K562 (cell line): ENCODE results near the gene TAF11L9. TPM values are rescaled to one million over a fixed set of nuclear protein-coding genes. Genes with fewer than 3 reads are reported as not detected.
"Not testable (repeated sequence)": the region's sequence is repeated elsewhere in the genome, so short reads cannot be mapped to it uniquely, and the experiment has no call there.

ENCODE experiments used
- ATAC-seq: fragments of 200-7000 bp; cut with Tn5 transposase; 3 replicates; pipeline ENCODE4 v1.9.1; 2020; ENCODE audit warnings: moderate library complexity
- BruUV-seq: library from RNA; stranded (reverse); fragments of 400-500 nt; replicated peaks from 2 replicates; lab custom pipeline; 2021; lab: Mats Ljungman, UMichigan
- CTCF ChIA-PET: fragments of 300-600 bp; formaldehyde crosslinking; extraction: SDS; loops from one replicate; lab custom pipeline; 2021; ENCODE audit warnings: low intra/inter-chr PET ratio; lab: Yijun Ruan, JAX
- POLR2A ChIA-PET: fragments of 300-600, 350-650 bp; sonication (Branson Sonifier 250); formaldehyde crosslinking; extraction: SDS; loops from one replicate; lab custom pipeline; 2021; ENCODE audit warnings: antibody characterized with exemption, inconsistent platforms; lab: Yijun Ruan, JAX
- DNase-seq, 4 experiments: peaks; one replicate each; pipeline versions ENCODE4 v3.0.0 to v3.0.0-alpha.2; 2011 to 2018; ENCODE audit warnings: low spot score in 3 of 4, mixed read lengths in 3 of 4; ENCODE audit errors: extremely low read depth in 1 of 4
- FAIRE-seq: peaks from 2 replicates; lab custom pipeline; 2011; peaks lifted over from hg19 to GRCh38; lab: Jason Lieb, UNC
- H2AFZ ChIP-seq: 2 replicates; pipeline ENCODE4 v1.6.0; 2011; ENCODE audit warnings: low read depth, low read length, control low read depth, inconsistent platforms
- H3K27ac ChIP-seq: fragments of 200-600 bp; 3 replicates; pipeline ENCODE4 v1.8.0; 2011; ENCODE audit warnings: low read depth, mild to moderate bottlenecking, control low read depth, inconsistent platforms, low read length, moderate library complexity, mixed read lengths; ENCODE audit errors: extremely low read depth
- H3K27me3 ChIP-seq, 2 experiments: fragments of 300-600 bp in 1 of 2; 2 replicates in 1 of 2; 3 replicates in 1 of 2; pipeline versions ENCODE4 v1.6.0 to v1.8.0; 2011; ENCODE audit warnings: inconsistent platforms in 2 of 2, low read length in 2 of 2, mild to moderate bottlenecking in 1 of 2, mixed read lengths in 1 of 2, moderate library complexity in 1 of 2; ENCODE audit not compliant: control insufficient read depth in 2 of 2, insufficient read depth in 2 of 2
- H3K36me3 ChIP-seq: fragments of 300-600 bp; 3 replicates; pipeline ENCODE4 v1.8.0; 2011; ENCODE audit warnings: mild to moderate bottlenecking, low read length, inconsistent platforms; ENCODE audit not compliant: control insufficient read depth, insufficient read depth
- H3K4me1 ChIP-seq, 2 experiments: fragments of 200-600 bp in 1 of 2; replicated peaks in 1 of 2; 2 replicates in 1 of 2; 3 replicates in 1 of 2; pipeline versions ENCODE4 v1.5.1 to v1.8.0; 2011; ENCODE audit warnings: inconsistent platforms in 2 of 2, low read length in 2 of 2, mild to moderate bottlenecking in 1 of 2, mixed read lengths in 1 of 2, moderate library complexity in 1 of 2; ENCODE audit not compliant: control insufficient read depth in 2 of 2, insufficient read depth in 2 of 2
- H3K4me2 ChIP-seq: 2 replicates; pipeline ENCODE4 v1.6.1; 2011; ENCODE audit warnings: low read length, control low read depth, inconsistent platforms, mixed read lengths; ENCODE audit not compliant: insufficient read depth
- H3K4me3 ChIP-seq: fragments of 200-600 bp; sonication (generic), shearing (Covaris generic); 2 replicates; pipeline ENCODE4 v1.5.1; 2016; ENCODE audit warnings: control low read depth, inconsistent platforms
- H3K79me2 ChIP-seq: fragments of 200-600 bp; 3 replicates; pipeline ENCODE4 v1.8.0; 2011; ENCODE audit warnings: low read length, inconsistent platforms; ENCODE audit not compliant: control insufficient read depth, insufficient read depth
- H3K9ac ChIP-seq, 2 experiments: 2 replicates each; pipeline versions ENCODE4 v1.6.0 to v1.6.1; 2011; ENCODE audit warnings: low read depth in 2 of 2, low read length in 2 of 2, control low read depth in 1 of 2, inconsistent platforms in 1 of 2, mild to moderate bottlenecking in 1 of 2, mixed read lengths in 1 of 2; ENCODE audit not compliant: insufficient read depth in 1 of 2
- H3K9me1 ChIP-seq: one replicate; pipeline ENCODE4 v1.6.0; 2011; ENCODE audit warnings: inconsistent platforms, mild to moderate bottlenecking, low read length, moderate library complexity; ENCODE audit not compliant: control insufficient read depth, insufficient read depth
- H3K9me3 ChIP-seq: replicated peaks from 2 replicates; pipeline ENCODE4 v1.5.1; 2011; ENCODE audit warnings: low read depth, low read length, inconsistent platforms; ENCODE audit not compliant: control insufficient read depth, insufficient read depth
- H4K20me1 ChIP-seq: replicated peaks from 2 replicates; pipeline ENCODE4 v1.6.1; 2011; ENCODE audit warnings: low read length, inconsistent platforms, mixed read lengths; ENCODE audit not compliant: control insufficient read depth, insufficient read depth
- CREBBP ChIP-seq: IDR thresholded peaks from one replicate; pipeline ENCODE4 v1.6.1; 2012; ENCODE audit warnings: low read depth, mild to moderate bottlenecking, control low read depth, inconsistent platforms, low read length
- HNRNPLL ChIP-seq: fragments of 200-400 bp; formaldehyde crosslinking; IDR thresholded peaks from 2 replicates; pipeline ENCODE4 v1.6.1; 2017; ENCODE audit warnings: low read length, low read depth, mild to moderate bottlenecking; ENCODE audit not compliant: poor library complexity, severe bottlenecking
- NFATC3 ChIP-seq: fragments of 450-650 bp; IDR thresholded peaks from 2 replicates; pipeline ENCODE4 v1.6.1; 2017; ENCODE audit warnings: mild to moderate bottlenecking
- NR0B1 ChIP-seq: fragments of 450-650 bp; IDR thresholded peaks from one replicate; pipeline ENCODE4 v1.6.1; 2018; ENCODE audit warnings: mild to moderate bottlenecking, moderate library complexity; ENCODE audit not compliant: partially characterized antibody
- SIX5 ChIP-seq, 2 experiments: IDR thresholded peaks; 2 replicates each; pipeline ENCODE4 v1.6.1; 2011; ENCODE audit warnings: low read length in 2 of 2, borderline replicate concordance in 1 of 2, low read depth in 1 of 2, mild to moderate bottlenecking in 1 of 2, moderate library complexity in 1 of 2; ENCODE audit not compliant: insufficient read depth in 1 of 2
- ZNF143 ChIP-seq: sonication (generic); formaldehyde crosslinking; IDR thresholded peaks from 2 replicates; pipeline ENCODE4 v1.9.0; 2022; ENCODE audit warnings: mild to moderate bottlenecking, missing genetic modification reagents
- ZNF655 ChIP-seq: fragments of 250-450 bp; sonication (Bioruptor Pico); IDR thresholded peaks from 2 replicates; pipeline ENCODE4 v1.5.0; 2021
- ZNF76 ChIP-seq: fragments of 250-450 bp; sonication (Bioruptor Pico); IDR thresholded peaks from 2 replicates; pipeline ENCODE4 v1.4.0; 2020; ENCODE audit warnings: mild to moderate bottlenecking, moderate library complexity, borderline replicate concordance
- WGBS: fragments of 100-300 bp; shearing (Covaris generic); methylation state at CpG from one replicate; pipeline ENCODE4 v1.1.6; 2016; ENCODE audit warnings: low coverage, mixed read lengths; ENCODE audit not compliant: insufficient coverage; ENCODE audit errors: missing lambda C conversion rate; 5-methylcytosine and 5-hydroxymethylcytosine counted together
- in situ Hi-C: fragments of 300-500 bp; cut with MboI; formaldehyde crosslinking; loops from 4 replicates; pipeline ENCODE4 v1.15.0; 2018; ENCODE audit warnings: inconsistent platforms, mixed read lengths
- intact Hi-C: fragments of 100-400 bp; cut with micrococcal nuclease; formaldehyde crosslinking; loops from 2 replicates; pipeline ENCODE4 v1.14.2; 2022
- polyA plus RNA-seq, 8 experiments: library from polyadenylated mRNA; depleted of rRNA in 4 of 8; stranded (reverse) in 5 of 8; unstranded in 3 of 8; fragments of >200 nt; fragmentation: Nextera tagmentation in 2 of 8; fragmentation: Illumina TruSeq in 1 of 8; extraction: Ambion mirVana in 2 of 8; extraction: Trizol in 1 of 8; gene quantifications; 2 replicates each; pipeline versions ENCODE4 v1.2.1 to v1.2.3, GENCODE V29; 2011 to 2014; ENCODE audit warnings: inconsistent platforms in 1 of 8, missing spikeins in 1 of 8
- total RNA-seq, 7 experiments: library from RNA; depleted of rRNA in 6 of 7; stranded (reverse); fragments of >200 nt in 6 of 7; fragmentation: Illumina TruSeq in 2 of 7; extraction: Trizol in 2 of 7; gene quantifications; 2 replicates each; pipeline versions ENCODE4 v1.2.1 to v1.2.3, GENCODE V29; 2011 to 2021; ENCODE audit warnings: low replicate concordance in 1 of 7
- TF ChIP-seq, protein P1 (sequence below): fragments of 450-650 bp; IDR thresholded peaks from 2 replicates; pipeline ENCODE4 v1.6.1; 2016; ENCODE audit warnings: low read depth, mild to moderate bottlenecking, moderate library complexity
- TF ChIP-seq, protein P2 (sequence below): fragments of 250-450 bp; sonication (Bioruptor Pico); IDR thresholded peaks from 2 replicates; pipeline ENCODE4 v1.4.0; 2020; ENCODE audit warnings: mild to moderate bottlenecking, moderate library complexity
- TF ChIP-seq, protein P3 (sequence below): sonication (generic); formaldehyde crosslinking; IDR thresholded peaks from 2 replicates; pipeline ENCODE4 v1.9.0; 2022; ENCODE audit warnings: mild to moderate bottlenecking, missing genetic modification reagents

TAF11L9 gene
- total and polyA plus RNA-seq, 9 of the 15 experiments (the other 6 are each of a cell fraction or from before 2014, with no cell fraction given), result 0.20 to 0.68 (median 0.29) TPM; not detected in 4

DNA sequence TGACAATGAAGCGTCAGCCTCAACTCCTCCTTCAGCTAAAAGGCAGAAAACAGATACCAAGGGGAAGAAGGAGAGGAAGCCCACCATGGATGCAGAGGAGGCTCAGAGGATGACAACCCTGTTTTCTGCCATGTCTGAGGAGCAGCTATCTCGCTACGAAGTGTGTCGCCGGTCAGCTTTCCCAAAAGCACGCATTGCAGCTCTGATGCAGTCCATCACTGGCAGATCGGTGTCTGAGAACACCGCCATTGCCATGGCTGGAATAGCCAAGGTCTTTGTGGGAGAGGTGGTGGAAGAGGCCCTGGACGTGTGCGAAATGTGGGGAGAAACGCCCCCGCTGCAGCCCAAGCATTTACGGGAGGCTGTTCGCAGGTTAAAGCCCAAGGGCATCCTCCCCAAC is 10.8 kb upstream of the TAF11L9 start (continued):
- no peak for TF ChIP-seq ZNF76 (CRISPR knock-in tag)
- TF ChIP-seq NFATC3, result no peak
- TF ChIP-seq, protein P1, sequence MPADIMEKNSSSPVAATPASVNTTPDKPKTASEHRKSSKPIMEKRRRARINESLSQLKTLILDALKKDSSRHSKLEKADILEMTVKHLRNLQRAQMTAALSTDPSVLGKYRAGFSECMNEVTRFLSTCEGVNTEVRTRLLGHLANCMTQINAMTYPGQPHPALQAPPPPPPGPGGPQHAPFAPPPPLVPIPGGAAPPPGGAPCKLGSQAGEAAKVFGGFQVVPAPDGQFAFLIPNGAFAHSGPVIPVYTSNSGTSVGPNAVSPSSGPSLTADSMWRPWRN, result no peak
- TF ChIP-seq ZNF143 (CRISPR knock-in tag), result no peak
- no peak for TF ChIP-seq ZNF655 (CRISPR knock-in tag)
- TF ChIP-seq HNRNPLL, result no peak
- TF ChIP-seq NR0B1, result no peak
- TF ChIP-seq SIX5 (IDR thresholded peaks at IDR 0.05; ENCODE audit: borderline replicate concordance in 1 of 2, insufficient read depth in 1 of 2, low read depth in 1 of 2, low read length in 2 of 2), result no peak
- TF ChIP-seq, protein P2, sequence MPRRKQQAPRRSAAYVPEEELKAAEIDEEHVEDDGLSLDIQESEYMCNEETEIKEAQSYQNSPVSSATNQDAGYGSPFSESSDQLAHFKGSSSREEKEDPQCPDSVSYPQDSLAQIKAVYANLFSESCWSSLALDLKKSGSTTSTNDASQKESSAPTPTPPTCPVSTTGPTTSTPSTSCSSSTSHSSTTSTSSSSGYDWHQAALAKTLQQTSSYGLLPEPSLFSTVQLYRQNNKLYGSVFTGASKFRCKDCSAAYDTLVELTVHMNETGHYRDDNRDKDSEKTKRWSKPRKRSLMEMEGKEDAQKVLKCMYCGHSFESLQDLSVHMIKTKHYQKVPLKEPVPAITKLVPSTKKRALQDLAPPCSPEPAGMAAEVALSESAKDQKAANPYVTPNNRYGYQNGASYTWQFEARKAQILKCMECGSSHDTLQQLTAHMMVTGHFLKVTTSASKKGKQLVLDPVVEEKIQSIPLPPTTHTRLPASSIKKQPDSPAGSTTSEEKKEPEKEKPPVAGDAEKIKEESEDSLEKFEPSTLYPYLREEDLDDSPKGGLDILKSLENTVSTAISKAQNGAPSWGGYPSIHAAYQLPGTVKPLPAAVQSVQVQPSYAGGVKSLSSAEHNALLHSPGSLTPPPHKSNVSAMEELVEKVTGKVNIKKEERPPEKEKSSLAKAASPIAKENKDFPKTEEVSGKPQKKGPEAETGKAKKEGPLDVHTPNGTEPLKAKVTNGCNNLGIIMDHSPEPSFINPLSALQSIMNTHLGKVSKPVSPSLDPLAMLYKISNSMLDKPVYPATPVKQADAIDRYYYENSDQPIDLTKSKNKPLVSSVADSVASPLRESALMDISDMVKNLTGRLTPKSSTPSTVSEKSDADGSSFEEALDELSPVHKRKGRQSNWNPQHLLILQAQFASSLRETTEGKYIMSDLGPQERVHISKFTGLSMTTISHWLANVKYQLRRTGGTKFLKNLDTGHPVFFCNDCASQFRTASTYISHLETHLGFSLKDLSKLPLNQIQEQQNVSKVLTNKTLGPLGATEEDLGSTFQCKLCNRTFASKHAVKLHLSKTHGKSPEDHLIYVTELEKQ (CRISPR knock-in tag), result no peak
- TF ChIP-seq CREBBP, result no peak
- TF ChIP-seq, protein P3, sequence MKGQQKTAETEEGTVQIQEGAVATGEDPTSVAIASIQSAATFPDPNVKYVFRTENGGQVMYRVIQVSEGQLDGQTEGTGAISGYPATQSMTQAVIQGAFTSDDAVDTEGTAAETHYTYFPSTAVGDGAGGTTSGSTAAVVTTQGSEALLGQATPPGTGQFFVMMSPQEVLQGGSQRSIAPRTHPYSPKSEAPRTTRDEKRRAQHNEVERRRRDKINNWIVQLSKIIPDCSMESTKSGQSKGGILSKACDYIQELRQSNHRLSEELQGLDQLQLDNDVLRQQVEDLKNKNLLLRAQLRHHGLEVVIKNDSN (CRISPR knock-in tag), result no peak

DNA sequence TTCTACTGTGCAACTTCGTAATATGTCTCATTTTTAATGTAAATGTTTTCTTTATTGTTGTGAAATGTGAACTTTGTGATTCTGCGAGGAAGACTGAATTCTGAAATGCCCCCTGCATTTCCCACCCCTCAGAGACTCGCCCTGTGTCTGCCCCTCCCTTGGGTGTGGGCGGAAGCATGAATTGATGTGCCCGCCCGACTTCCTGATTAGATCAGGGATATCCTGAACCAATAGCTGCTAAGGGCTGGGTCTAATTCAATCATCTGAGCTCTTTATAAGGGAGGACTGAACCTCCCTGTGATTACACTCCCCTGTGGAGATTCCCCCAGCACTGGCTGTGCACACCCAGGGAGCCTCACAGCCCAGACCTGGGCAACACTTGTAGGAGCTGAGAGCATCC is 9.7 kb upstream of the TAF11L9 start, which contains the start of gene TAF11L11:
TSS of gene TAF11L11 (plus strand) at position 304 of the 400 bp plus-strand sequence.
- H3K9ac ChIP-seq, H2AFZ ChIP-seq, DNase-seq, POLR2A ChIA-PET, H3K9me1 ChIP-seq, intact Hi-C loops, in situ Hi-C loops, BruUV-seq, H3K4me1 ChIP-seq, CTCF ChIA-PET, H3K4me2 ChIP-seq, H3K9me3 ChIP-seq, H3K79me2 ChIP-seq, H3K27ac ChIP-seq, H3K4me3 ChIP-seq, H4K20me1 ChIP-seq, H3K27me3 ChIP-seq, FAIRE-seq, ATAC-seq, H3K36me3 ChIP-seq: not testable (repeated sequence)
- WGBS, result 0% methylated on average over 6 of the region's 6 CpGs
